Mesenchymal stem cell (in vitro differentiated cells and primary cell): ENCODE results near the gene CGREF1.
"Not testable (repeated sequence)": the region's sequence is repeated elsewhere in the genome, so short reads cannot be mapped to it uniquely, and the experiment has no call there.

Source experiments
- DNase-seq: peaks from one replicate; pipeline ENCODE4 v3.0.0-alpha.2; 2013
- H2AFZ ChIP-seq: one replicate; pipeline ENCODE4 v1.6.1; 2013; ENCODE audit warnings: low read depth, mild to moderate bottlenecking, control low read depth, inconsistent platforms, low read length, moderate library complexity
- H2AK5ac ChIP-seq: 2 replicates; pipeline ENCODE4 v1.6.1; 2013; ENCODE audit warnings: low read length, moderate library complexity, mild to moderate bottlenecking, inconsistent platforms; ENCODE audit not compliant: severe bottlenecking
- H2BK120ac ChIP-seq: one replicate; pipeline ENCODE4 v1.6.1; 2013; ENCODE audit warnings: low read depth, mild to moderate bottlenecking, inconsistent platforms, low read length, moderate library complexity
- H2BK12ac ChIP-seq, 2 experiments: one replicate each; pipeline ENCODE4 v1.6.1; 2013; ENCODE audit warnings: inconsistent platforms in 2 of 2, low read length in 2 of 2, mild to moderate bottlenecking in 2 of 2, moderate library complexity in 2 of 2, control low read depth in 1 of 2
- H2BK15ac ChIP-seq: one replicate; pipeline ENCODE4 v1.6.1; 2013; ENCODE audit warnings: mild to moderate bottlenecking, low read depth, inconsistent platforms; ENCODE audit not compliant: poor library complexity, severe bottlenecking
- H2BK5ac ChIP-seq: 2 replicates; pipeline ENCODE4 v1.6.1; 2013; ENCODE audit warnings: low read depth, mild to moderate bottlenecking, low read length, control low read depth, inconsistent platforms; ENCODE audit not compliant: poor library complexity, severe bottlenecking
- H3K14ac ChIP-seq, 2 experiments: one replicate each; pipeline ENCODE4 v1.6.1; 2013; ENCODE audit warnings: inconsistent platforms in 2 of 2, low read length in 2 of 2, control low read depth in 1 of 2, mild to moderate bottlenecking in 1 of 2, moderate library complexity in 1 of 2
- H3K18ac ChIP-seq, 2 experiments: one replicate each; pipeline ENCODE4 v1.6.1; 2013; ENCODE audit warnings: inconsistent platforms in 2 of 2, low read length in 2 of 2, control low read depth in 1 of 2, low read depth in 1 of 2, mild to moderate bottlenecking in 1 of 2
- H3K23ac ChIP-seq, 2 experiments: one replicate each; pipeline ENCODE4 v1.6.1; 2013; ENCODE audit warnings: inconsistent platforms in 2 of 2, low read length in 2 of 2, mild to moderate bottlenecking in 2 of 2, moderate library complexity in 2 of 2, control low read depth in 1 of 2
- H3K27ac ChIP-seq: 2 replicates; pipeline ENCODE4 v1.5.1; 2013; ENCODE audit warnings: mild to moderate bottlenecking, moderate library complexity, low read length, control low read depth, inconsistent platforms; ENCODE audit not compliant: poor library complexity, severe bottlenecking
- H3K27me3 ChIP-seq, 2 experiments: 2 replicates each; pipeline versions ENCODE4 v1.6.1 to v1.7.0; 2013; ENCODE audit warnings: low read length in 2 of 2, mild to moderate bottlenecking in 2 of 2, moderate library complexity in 2 of 2, control low read depth in 1 of 2, inconsistent platforms in 1 of 2; ENCODE audit not compliant: control insufficient read depth in 1 of 2, insufficient read depth in 1 of 2
- H3K36me3 ChIP-seq, 2 experiments: 2 replicates each; pipeline versions ENCODE4 v1.6.1 to v1.7.0; 2013; ENCODE audit warnings: low read length in 2 of 2, control low read depth in 1 of 2, inconsistent platforms in 1 of 2, low read depth in 1 of 2, mild to moderate bottlenecking in 1 of 2; ENCODE audit not compliant: insufficient read depth in 2 of 2, control insufficient read depth in 1 of 2
- H3K4ac ChIP-seq, 2 experiments: one replicate each; pipeline ENCODE4 v1.6.1; 2013; ENCODE audit warnings: inconsistent platforms in 2 of 2, low read length in 2 of 2, mild to moderate bottlenecking in 2 of 2, moderate library complexity in 2 of 2, control low read depth in 1 of 2, low read depth in 1 of 2
- H3K4me1 ChIP-seq: 2 replicates; pipeline ENCODE4 v1.6.1; 2013; ENCODE audit warnings: low read depth, low read length, control low read depth; ENCODE audit not compliant: control insufficient read depth, insufficient read depth
- H3K4me2 ChIP-seq: 2 replicates; pipeline ENCODE4 v1.6.1; 2013; ENCODE audit warnings: low read length, mild to moderate bottlenecking, inconsistent platforms; ENCODE audit not compliant: poor library complexity, severe bottlenecking
- H3K4me3 ChIP-seq, 2 experiments: 2 replicates each; pipeline versions ENCODE4 v1.5.1 to v1.7.0; 2013; ENCODE audit warnings: low read length in 2 of 2, mild to moderate bottlenecking in 2 of 2, control low read depth in 1 of 2, low read depth in 1 of 2; ENCODE audit not compliant: insufficient read depth in 1 of 2
- H3K79me1 ChIP-seq: replicated peaks from 2 replicates; pipeline ENCODE4 v1.6.1; 2013; ENCODE audit warnings: mild to moderate bottlenecking, control low read depth, low read length, inconsistent platforms; ENCODE audit not compliant: poor library complexity, severe bottlenecking
- H3K9ac ChIP-seq: 2 replicates; pipeline ENCODE4 v1.7.0; 2013; ENCODE audit warnings: mild to moderate bottlenecking, low read length, moderate library complexity
- H3K9me3 ChIP-seq: 2 replicates; pipeline ENCODE4 v1.7.0; 2013; ENCODE audit warnings: mild to moderate bottlenecking, low read length; ENCODE audit not compliant: control insufficient read depth
- H4K8ac ChIP-seq: one replicate; pipeline ENCODE4 v1.6.1; 2013; ENCODE audit warnings: inconsistent platforms, mild to moderate bottlenecking, low read length, moderate library complexity
- H4K91ac ChIP-seq: one replicate; pipeline ENCODE4 v1.6.1; 2013; ENCODE audit warnings: mild to moderate bottlenecking, low read length, inconsistent platforms
- WGBS: methylation state at CpG from one replicate; pipeline ENCODE4 v1.1.7; 2013; ENCODE audit warnings: mixed read lengths; 5-methylcytosine and 5-hydroxymethylcytosine counted together

The CGREF1 gene

GRCh38 chr2:27076323-27076722 is 42.6 kb downstream of the CGREF1 start:
- Histone ChIP-seq H4K8ac (no peak overlapping the region), H3K4me3 (no peak overlapping the region), H2AFZ (no peak overlapping the region), H4K91ac (peak overlapping the region; percentile 70), H2BK15ac (peak overlapping the region; percentile 33), H3K36me3 (peaks cover 0 to under 1% of the 10 kb centered on the region in 2 experiments), H2BK120ac (no peak overlapping the region), H3K9ac (no peak overlapping the region), H3K79me1 (no peaks in the 10 kb centered on the region), H3K27me3 (no peaks in the 10 kb centered on the region), H3K23ac (no peak overlapping the region), H2BK5ac (no peak overlapping the region), H2AK5ac (no peak overlapping the region), H3K4me1 (peaks cover 24% of the 10 kb centered on the region), H3K9me3 (no peaks in the 10 kb centered on the region), H3K14ac (no peak overlapping the region), H3K4ac (no peak overlapping the region), H3K4me2 (no peak overlapping the region), H3K27ac (no peak overlapping the region), H3K18ac (peak overlapping the region in 1 of 2 experiments; percentile 70), H2BK12ac (peak overlapping the region; percentile 78 to 86)
- no peak for DNase-seq
- WGBS = 94% methylated on average over 4 of the region's 4 CpGs

GRCh38 chr2:27075566-27075871 is 43.4 kb downstream of the CGREF1 start:
- not testable (repeated sequence) for H3K4me2 ChIP-seq, H3K9me3 ChIP-seq, H3K79me1 ChIP-seq, H3K23ac ChIP-seq, H2BK15ac ChIP-seq, H2AK5ac ChIP-seq, H3K36me3 ChIP-seq, H3K4ac ChIP-seq, DNase-seq, H4K91ac ChIP-seq, H3K4me3 ChIP-seq, H3K14ac ChIP-seq, H2BK5ac ChIP-seq, H2AFZ ChIP-seq, H3K9ac ChIP-seq, H3K27ac ChIP-seq, H3K27me3 ChIP-seq, H4K8ac ChIP-seq
- H2BK12ac ChIP-seq = peak overlapping the region; percentile 8 to 86
- WGBS = 77% methylated on average over 6 of the region's 6 CpGs
- H2BK120ac ChIP-seq = peak overlapping the region; percentile 39
- peaks cover 19% of the 10 kb centered on the region for H3K4me1 ChIP-seq
- H3K18ac ChIP-seq = peak overlapping the region in 1 of 2 experiments; percentile 70

GRCh38 chr2:27074738-27075565 is 44.0 kb downstream of the CGREF1 start:
- 54% methylated on average over 4 of the region's 4 CpGs for WGBS
- Histone ChIP-seq H2BK12ac (peak overlapping the region; percentile 28 to 95), H4K91ac (peak overlapping the region; percentile 80), H3K4ac (peak overlapping the region; percentile 79 to 84), H3K4me3 (no peak overlapping the region), H3K4me2 (no peak overlapping the region), H3K4me1 (peaks cover 17% of the 10 kb centered on the region), H3K18ac (peak overlapping the region; percentile 58 to 75), H2BK5ac (no peak overlapping the region), H3K36me3 (peaks cover under 1 to 6% of the 10 kb centered on the region in 2 experiments), H3K23ac (no peak overlapping the region), H3K27me3 (no peaks in the 10 kb centered on the region), H2AK5ac (no peak overlapping the region), H3K27ac (no peak overlapping the region), H3K79me1 (no peaks in the 10 kb centered on the region), H3K14ac (no peak overlapping the region), H3K9me3 (no peaks in the 10 kb centered on the region), H3K9ac (no peak overlapping the region), H2BK15ac (peak overlapping the region; percentile 73), H2BK120ac (peak overlapping the region; percentile 39), H2AFZ (no peak overlapping the region), H4K8ac (peak overlapping the region; percentile 53)
- DNase-seq = peak; percentile 74

- no peak overlapping the region for H2AK5ac ChIP-seq
- H3K9ac ChIP-seq = peak overlapping the region; percentile 7
- H2BK15ac ChIP-seq = peak overlapping the region; percentile 97
- peak overlapping the region; percentile 25 for H4K91ac ChIP-seq
- 88% methylated on average over 2 of the region's 2 CpGs for WGBS
- H2BK120ac ChIP-seq = peak overlapping the region; percentile 30
- H3K18ac ChIP-seq = peak overlapping the region; percentile 30 to 34
- H2AFZ ChIP-seq = no peak overlapping the region
- peaks cover 7% of the 10 kb centered on the region for H3K79me1 ChIP-seq
- H3K27me3 ChIP-seq = no peaks in the 10 kb centered on the region
- H3K36me3 ChIP-seq = peaks cover 11 to 18% of the 10 kb centered on the region in 2 experiments
- no peak overlapping the region for H2BK5ac ChIP-seq
- H3K23ac ChIP-seq = no peak overlapping the region
- H3K9me3 ChIP-seq = no peaks in the 10 kb centered on the region
- peak overlapping the region; percentile 61 to 76 for H2BK12ac ChIP-seq
- H4K8ac ChIP-seq = no peak overlapping the region
- DNase-seq = no peak
- no peak overlapping the region for H3K4me2 ChIP-seq
- H3K4me3 ChIP-seq = no peak overlapping the region
- no peak overlapping the region for H3K27ac ChIP-seq
- no peak overlapping the region for H3K14ac ChIP-seq
- peaks cover 27% of the 10 kb centered on the region for H3K4me1 ChIP-seq
- H3K4ac ChIP-seq = peak overlapping the region in 1 of 2 experiments; percentile 52
Measured at GRCh38 chr2:27073782-27074181, 45.1 kb downstream of the CGREF1 start.
